ENCODE data around the gene MMP15.

- TF ChIP-seq, protein P1, sequence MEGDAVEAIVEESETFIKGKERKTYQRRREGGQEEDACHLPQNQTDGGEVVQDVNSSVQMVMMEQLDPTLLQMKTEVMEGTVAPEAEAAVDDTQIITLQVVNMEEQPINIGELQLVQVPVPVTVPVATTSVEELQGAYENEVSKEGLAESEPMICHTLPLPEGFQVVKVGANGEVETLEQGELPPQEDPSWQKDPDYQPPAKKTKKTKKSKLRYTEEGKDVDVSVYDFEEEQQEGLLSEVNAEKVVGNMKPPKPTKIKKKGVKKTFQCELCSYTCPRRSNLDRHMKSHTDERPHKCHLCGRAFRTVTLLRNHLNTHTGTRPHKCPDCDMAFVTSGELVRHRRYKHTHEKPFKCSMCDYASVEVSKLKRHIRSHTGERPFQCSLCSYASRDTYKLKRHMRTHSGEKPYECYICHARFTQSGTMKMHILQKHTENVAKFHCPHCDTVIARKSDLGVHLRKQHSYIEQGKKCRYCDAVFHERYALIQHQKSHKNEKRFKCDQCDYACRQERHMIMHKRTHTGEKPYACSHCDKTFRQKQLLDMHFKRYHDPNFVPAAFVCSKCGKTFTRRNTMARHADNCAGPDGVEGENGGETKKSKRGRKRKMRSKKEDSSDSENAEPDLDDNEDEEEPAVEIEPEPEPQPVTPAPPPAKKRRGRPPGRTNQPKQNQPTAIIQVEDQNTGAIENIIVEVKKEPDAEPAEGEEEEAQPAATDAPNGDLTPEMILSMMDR (conservative IDR thresholded peaks at IDR 0.05; ENCODE audit: low read depth, low read length): no peak
- no peak for TF ChIP-seq EZH2 (IDR thresholded peaks at IDR 0.05; ENCODE audit: borderline replicate concordance, low read depth, low read length, poor library complexity, severe bottlenecking)
Measured at GRCh38 chr16:57999971-58000705, 25.4 kb upstream of the MMP15 start, which contains the start of gene ZNF319.
